Psoas muscle (tissue), 8 donors: ENCODE measurements around the gene TSPAN31. TPM values are rescaled to one million over a fixed set of nuclear protein-coding genes. Genes with fewer than 3 reads are reported as not detected.
"Not testable (repeated sequence)": the region's sequence is repeated elsewhere in the genome, so short reads cannot be mapped to it uniquely, and the experiment has no call there.

Source experiments
- ATAC-seq, 4 donors: fragments of 200-7000 bp; cut with Tn5 transposase; one replicate each; pipeline ENCODE4 v1.9.1; 2020; ENCODE audit warnings: moderate library complexity in 3 of 4, mild to moderate bottlenecking in 2 of 4
- DNase-seq, 2 donors: peaks; one replicate each; pipeline ENCODE4 v3.0.0-alpha.2; 2020
- H3K27ac ChIP-seq: fragments of 200-600 bp; one replicate; pipeline ENCODE4 v1.8.0; 2022
- H3K27me3 ChIP-seq, 3 donors: fragments of 200-600 bp in 1 of 3; one replicate each; pipeline versions ENCODE4 v1.6.1 to v1.8.0; 2013 to 2022; ENCODE audit warnings: low read length in 2 of 3, mild to moderate bottlenecking in 2 of 3, moderate library complexity in 1 of 3; ENCODE audit not compliant: insufficient read depth in 3 of 3
- H3K36me3 ChIP-seq, 2 donors: fragments of 200-600 bp in 1 of 2; one replicate each; pipeline versions ENCODE4 v1.6.1 to v1.8.0; 2013 to 2022; ENCODE audit warnings: low read depth in 1 of 2, mild to moderate bottlenecking in 1 of 2, moderate library complexity in 1 of 2; ENCODE audit not compliant: insufficient read depth in 1 of 2
- H3K4me1 ChIP-seq: fragments of 200-600 bp; one replicate; pipeline ENCODE4 v1.8.0; 2022
- H3K4me3 ChIP-seq: fragments of 200-600 bp; one replicate; pipeline ENCODE4 v1.8.0; 2022; ENCODE audit warnings: mild to moderate bottlenecking
- H3K9me3 ChIP-seq: fragments of 200-600 bp; one replicate; pipeline ENCODE4 v1.8.0; 2022
- WGBS, 3 donors: extraction: QIAGEN DNeasy Blood & Tissue Kit; methylation state at CpG; one replicate each; pipeline versions ENCODE4 v1.1.6 to v1.1.7; 2013; 5-methylcytosine and 5-hydroxymethylcytosine counted together
- intact Hi-C, 2 donors: fragments of 100-400 bp; cut with DNase I; formaldehyde crosslinking; loops; one replicate each; pipeline versions ENCODE4 v1.11.0 to v1.14.2; 2022
- polyA plus RNA-seq, 3 donors: library from polyadenylated mRNA; stranded (reverse); fragments of 200-250 nt; gene quantifications; one replicate each; pipeline ENCODE4 v1.2.3, GENCODE V29; 2013
- total RNA-seq, 4 donors: library from RNA; stranded (reverse); fragmentation: NEBNext Ultra II Directional in 2 of 4; extraction: Animal tissue kit (Norgen Biotek cat#: 25700) in 2 of 4; gene quantifications; one replicate each; pipeline versions ENCODE4 v1.2.1 to v1.2.4, GENCODE V29; 2021 to 2023
- TF ChIP-seq, protein P1 (sequence below): fragments of 200-600 bp; IDR thresholded peaks from one replicate; pipeline ENCODE4 v1.8.0; 2022; ENCODE audit warnings: antibody characterized with exemption
- donor health status: healthy with polysubstance abuse.
- donor health status: DM: no; HTN: no; CAD: no; lungs with moderate emphysema.
- donor health status: Bipolar disorder and iron deficiency.
- donor health status: healthy.
- donor health status: DM: yes; HTN: yes; CAD: no.
- donor health status: DM: no; HTN: no; CAD: no.
- donor health status: DM: no; HTN: no; CAD: no.
- donor health status: DM: yes; HTN: yes; CAD: no.

TSPAN31 gene
- total and polyA plus RNA-seq, 7 donors = 14.6 to 31.2 (median 20.6) TPM

DNA sequence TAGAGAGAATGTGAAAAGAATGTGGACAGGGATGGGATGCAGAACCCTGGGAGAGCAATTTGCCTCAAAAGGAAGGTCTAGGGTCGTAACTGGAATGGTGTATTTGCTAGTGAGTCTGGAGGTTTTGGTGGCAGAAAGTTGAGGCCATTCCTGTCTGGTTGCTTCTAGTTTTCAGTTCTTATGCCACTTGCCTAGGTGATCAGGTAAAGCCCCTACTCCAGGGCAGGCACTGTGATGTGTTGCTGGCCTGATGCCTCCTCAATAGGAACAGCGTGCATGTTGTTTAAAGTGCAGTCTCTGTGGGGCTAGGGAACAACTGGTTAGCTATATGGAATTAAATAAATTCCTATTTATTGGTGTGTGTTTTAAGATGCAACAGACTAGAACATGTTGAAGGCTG lies 44.5 kb upstream of the TSPAN31 start:
- ATAC-seq (no peak), DNase-seq (no peak)
- no peaks in the 10 kb centered on the region for H3K4me1 ChIP-seq
- H3K27me3 ChIP-seq = no peaks in the 10 kb centered on the region
- intact Hi-C loops = no loop called here
- no peaks in the 10 kb centered on the region for H3K9me3 ChIP-seq
- H3K4me3 ChIP-seq = no peak overlapping the region
- TF ChIP-seq, protein P1, sequence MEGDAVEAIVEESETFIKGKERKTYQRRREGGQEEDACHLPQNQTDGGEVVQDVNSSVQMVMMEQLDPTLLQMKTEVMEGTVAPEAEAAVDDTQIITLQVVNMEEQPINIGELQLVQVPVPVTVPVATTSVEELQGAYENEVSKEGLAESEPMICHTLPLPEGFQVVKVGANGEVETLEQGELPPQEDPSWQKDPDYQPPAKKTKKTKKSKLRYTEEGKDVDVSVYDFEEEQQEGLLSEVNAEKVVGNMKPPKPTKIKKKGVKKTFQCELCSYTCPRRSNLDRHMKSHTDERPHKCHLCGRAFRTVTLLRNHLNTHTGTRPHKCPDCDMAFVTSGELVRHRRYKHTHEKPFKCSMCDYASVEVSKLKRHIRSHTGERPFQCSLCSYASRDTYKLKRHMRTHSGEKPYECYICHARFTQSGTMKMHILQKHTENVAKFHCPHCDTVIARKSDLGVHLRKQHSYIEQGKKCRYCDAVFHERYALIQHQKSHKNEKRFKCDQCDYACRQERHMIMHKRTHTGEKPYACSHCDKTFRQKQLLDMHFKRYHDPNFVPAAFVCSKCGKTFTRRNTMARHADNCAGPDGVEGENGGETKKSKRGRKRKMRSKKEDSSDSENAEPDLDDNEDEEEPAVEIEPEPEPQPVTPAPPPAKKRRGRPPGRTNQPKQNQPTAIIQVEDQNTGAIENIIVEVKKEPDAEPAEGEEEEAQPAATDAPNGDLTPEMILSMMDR = no peak
- WGBS, 3 donors = 93 to 98% (median 95%) methylated on average over 2 of the region's 2 CpGs
- H3K36me3 ChIP-seq = peaks cover 14 to 88% of the 10 kb centered on the region in 2 donors
- H3K27ac ChIP-seq = no peak overlapping the region

- no peak overlapping the region for H3K27ac ChIP-seq
- no peaks in the 10 kb centered on the region for H3K9me3 ChIP-seq
- H3K4me1 ChIP-seq = no peaks in the 10 kb centered on the region
- WGBS, 3 donors = 96 to 100% (median 97%) methylated on average over 3 of the region's 3 CpGs
- no peaks in the 10 kb centered on the region for H3K27me3 ChIP-seq
- intact Hi-C loops = no loop called here
- DNase-seq (no peak), ATAC-seq (no peak)
- H3K4me3 ChIP-seq = no peak overlapping the region
- peaks cover 0 to 71% of the 10 kb centered on the region in 2 donors for H3K36me3 ChIP-seq
- TF ChIP-seq, protein P1 = no peak
Observed at GRCh38 chr12:57707250-57707649, 37.6 kb upstream of the TSPAN31 start.

DNA sequence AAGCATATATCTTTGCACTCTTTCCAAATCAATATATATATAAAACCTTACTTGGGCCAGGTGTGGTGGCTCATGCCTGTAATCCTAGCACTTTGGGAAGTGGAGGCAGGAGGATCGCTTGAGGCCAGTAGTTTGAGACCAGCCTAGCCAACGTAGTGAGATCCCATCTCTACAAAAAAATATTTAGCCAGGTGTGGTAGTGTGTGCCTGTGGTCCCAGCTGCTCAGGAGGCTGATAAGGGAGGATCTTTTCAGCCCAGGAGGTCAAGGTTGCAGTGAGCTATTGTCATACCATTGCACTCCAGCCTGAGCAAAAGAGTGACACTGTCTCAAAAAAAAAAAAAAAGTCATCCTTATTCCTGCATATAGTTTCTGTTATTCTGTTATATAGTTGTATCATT lies 36.5 kb upstream of the TSPAN31 start:
- intact Hi-C loops = no loop called here
- WGBS, 3 donors = 95 to 97% (median 96%) methylated on average over 2 of the region's 2 CpGs
- Histone ChIP-seq H3K27me3 (no peaks in the 10 kb centered on the region), H3K4me1 (no peaks in the 10 kb centered on the region), H3K27ac (no peak overlapping the region), H3K9me3 (no peaks in the 10 kb centered on the region), H3K4me3 (no peak overlapping the region), H3K36me3 (peaks cover 3 to 68% of the 10 kb centered on the region in 2 donors)
- TF ChIP-seq, protein P1 = no peak
- no peak for DNase-seq
- no peak for ATAC-seq

DNA sequence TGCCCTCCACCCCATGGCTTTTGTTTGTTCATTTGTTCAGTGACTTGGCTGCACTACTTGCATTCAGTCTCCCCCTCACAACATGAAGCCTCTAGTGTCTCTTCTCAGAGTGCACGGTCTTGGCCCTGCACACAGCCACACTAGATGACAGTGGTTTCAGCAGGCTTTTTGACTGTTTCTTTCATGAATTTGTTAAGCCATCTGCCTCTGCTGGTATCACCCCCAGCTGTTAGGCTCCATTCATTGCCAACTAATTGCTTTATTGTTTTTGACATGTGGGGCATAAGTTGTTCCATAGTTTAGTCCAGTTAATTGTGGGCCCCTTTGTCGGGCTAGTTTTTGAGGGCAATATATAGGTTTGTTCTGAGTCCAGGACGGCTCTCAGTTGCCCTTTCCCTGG lies 32.1 kb upstream of the TSPAN31 start:
- Histone ChIP-seq H3K4me3 (no peak overlapping the region), H3K9me3 (no peaks in the 10 kb centered on the region), H3K27ac (no peak overlapping the region), H3K4me1 (no peaks in the 10 kb centered on the region), H3K36me3 (peaks cover 3 to 62% of the 10 kb centered on the region in 2 donors), H3K27me3 (no peaks in the 10 kb centered on the region)
- ATAC-seq (no peak), DNase-seq (no peak)
- TF ChIP-seq, protein P1 = no peak
- intact Hi-C loops = no loop called here
- WGBS, 3 donors = 67 to 78% (median 73%) methylated on average over 3 of the region's 3 CpGs

GRCh38 chr12:57713209-57713608 lies 31.6 kb upstream of the TSPAN31 start:
- 78 to 89% (median 80%) methylated on average over 5 of the region's 5 CpGs for WGBS, 3 donors
- ATAC-seq = no peak

GRCh38 chr12:57715036-57715748 lies 29.6 kb upstream of the TSPAN31 start:
- H3K36me3 ChIP-seq = peaks cover 3 to 75% of the 10 kb centered on the region in 2 donors
- ATAC-seq, H3K4me1 ChIP-seq, H3K27me3 ChIP-seq, DNase-seq, H3K27ac ChIP-seq, H3K4me3 ChIP-seq, intact Hi-C loops, H3K9me3 ChIP-seq: not testable (repeated sequence)
- WGBS, 3 donors = 88 to 92% (median 92%) methylated on average over 6 of the region's 6 CpGs

More at GRCh38 chr12:57713209-57713608, 31.6 kb upstream of the TSPAN31 start:
- H3K27me3 ChIP-seq = no peaks in the 10 kb centered on the region
- no peak for DNase-seq
- H3K36me3 ChIP-seq = peaks cover 3 to 62% of the 10 kb centered on the region in 2 donors
- H3K27ac ChIP-seq = no peak overlapping the region
- no peaks in the 10 kb centered on the region for H3K4me1 ChIP-seq
- no peaks in the 10 kb centered on the region for H3K9me3 ChIP-seq
- H3K4me3 ChIP-seq = no peak overlapping the region
- TF ChIP-seq, protein P1 = no peak
- intact Hi-C loops = no loop called here
